T-helper 2 cell (primary cell): ENCODE measurements around the gene IL22RA1.

Experiments
- DNase-seq, 5 experiments: peaks; one replicate each; pipeline versions ENCODE4 v3.0.0 to v3.0.0-alpha.2; 2012 to 2022

The IL22RA1 gene

GRCh38 chr1:24167008-24167407, 24.1 kb upstream of the IL22RA1 start:
- no peak for DNase-seq

DNA sequence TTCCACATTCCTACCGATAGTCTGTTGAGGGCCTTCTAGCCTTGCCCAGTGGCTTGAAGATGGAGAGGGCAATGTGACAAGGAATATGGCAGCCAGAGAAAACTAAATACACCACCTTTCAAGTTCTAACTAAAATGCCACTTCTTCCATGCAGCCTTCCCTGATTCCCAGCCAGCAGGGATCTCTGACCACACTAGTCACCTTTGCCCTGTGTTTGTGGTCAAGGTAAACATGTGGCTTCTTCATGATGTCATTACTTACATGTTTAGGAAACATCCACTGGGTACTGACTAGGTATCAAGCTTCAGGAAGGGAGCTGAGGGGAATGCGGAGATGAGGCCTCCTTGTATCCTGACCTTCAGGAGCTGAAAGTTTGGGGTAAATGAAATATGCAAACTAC, 22.6 kb upstream of the IL22RA1 start:
- no peak for DNase-seq

- DNase-seq = no peak
These were observed 21.1 kb upstream of the IL22RA1 start for GRCh38 chr1:24164004-24164403.

GRCh38 chr1:24162201-24162600, 19.3 kb upstream of the IL22RA1 start:
- DNase-seq = no peak

GRCh38 chr1:24161270-24161669, 18.3 kb upstream of the IL22RA1 start:
- DNase-seq = no peak

DNA sequence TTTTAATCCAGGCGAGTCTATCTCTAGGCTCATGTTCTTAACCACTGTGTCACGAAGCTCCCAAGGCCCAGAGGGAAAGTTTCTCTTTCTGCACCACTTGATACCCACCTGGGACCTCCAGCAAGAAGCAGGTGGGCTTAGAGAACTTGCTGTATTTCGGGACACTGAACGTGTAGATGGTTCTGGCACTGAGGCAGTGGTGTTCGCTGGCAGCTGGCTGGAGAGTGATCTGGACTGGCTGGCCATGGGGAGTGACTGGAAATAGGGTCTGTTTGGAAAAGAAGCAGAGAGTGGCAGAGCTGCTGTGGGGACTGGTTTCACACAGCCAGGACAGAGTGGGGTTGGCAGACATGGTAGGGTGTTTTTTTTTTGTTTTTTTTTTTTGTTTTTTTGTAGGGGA, 16.4 kb upstream of the IL22RA1 start:
- DNase-seq = no peak

- DNase-seq = no peak
These were observed 15.1 kb upstream of the IL22RA1 start for GRCh38 chr1:24157918-24158481.

DNA sequence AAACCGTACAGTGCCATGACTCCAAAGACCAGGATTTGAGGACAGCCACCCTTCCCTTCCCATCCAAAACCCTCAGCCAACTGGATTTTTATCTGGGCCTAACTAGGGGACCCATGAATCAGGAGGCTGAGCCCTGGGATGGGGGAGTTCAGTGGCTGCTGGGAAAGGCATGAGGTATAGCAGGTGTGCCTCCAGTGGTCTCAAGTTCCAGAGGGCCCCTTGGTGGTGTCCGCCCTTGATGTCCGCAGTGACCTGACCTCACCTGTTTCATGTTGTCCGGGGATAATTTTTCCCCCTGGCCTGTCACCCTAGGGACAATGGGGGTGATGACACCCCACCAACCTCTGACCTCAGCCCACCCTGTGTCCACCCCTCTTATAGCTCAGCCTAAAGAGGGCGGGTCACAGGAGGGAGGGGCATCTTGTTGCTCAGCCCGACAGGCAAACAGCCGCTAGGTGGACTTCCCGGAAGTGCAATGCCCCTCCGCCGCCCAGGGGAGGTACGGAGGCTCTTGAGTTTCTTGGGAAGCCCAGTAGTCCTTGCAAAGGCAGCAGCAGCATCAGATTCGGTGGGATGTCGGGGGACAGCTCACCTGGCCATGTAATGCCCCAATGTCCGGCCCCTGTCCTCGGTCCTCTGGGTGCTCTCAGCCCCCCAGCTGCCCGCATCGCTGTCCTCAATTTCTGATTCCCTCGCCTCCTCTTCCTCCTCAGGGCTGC, 13.8 kb upstream of the IL22RA1 start:
- no peak for DNase-seq

DNA sequence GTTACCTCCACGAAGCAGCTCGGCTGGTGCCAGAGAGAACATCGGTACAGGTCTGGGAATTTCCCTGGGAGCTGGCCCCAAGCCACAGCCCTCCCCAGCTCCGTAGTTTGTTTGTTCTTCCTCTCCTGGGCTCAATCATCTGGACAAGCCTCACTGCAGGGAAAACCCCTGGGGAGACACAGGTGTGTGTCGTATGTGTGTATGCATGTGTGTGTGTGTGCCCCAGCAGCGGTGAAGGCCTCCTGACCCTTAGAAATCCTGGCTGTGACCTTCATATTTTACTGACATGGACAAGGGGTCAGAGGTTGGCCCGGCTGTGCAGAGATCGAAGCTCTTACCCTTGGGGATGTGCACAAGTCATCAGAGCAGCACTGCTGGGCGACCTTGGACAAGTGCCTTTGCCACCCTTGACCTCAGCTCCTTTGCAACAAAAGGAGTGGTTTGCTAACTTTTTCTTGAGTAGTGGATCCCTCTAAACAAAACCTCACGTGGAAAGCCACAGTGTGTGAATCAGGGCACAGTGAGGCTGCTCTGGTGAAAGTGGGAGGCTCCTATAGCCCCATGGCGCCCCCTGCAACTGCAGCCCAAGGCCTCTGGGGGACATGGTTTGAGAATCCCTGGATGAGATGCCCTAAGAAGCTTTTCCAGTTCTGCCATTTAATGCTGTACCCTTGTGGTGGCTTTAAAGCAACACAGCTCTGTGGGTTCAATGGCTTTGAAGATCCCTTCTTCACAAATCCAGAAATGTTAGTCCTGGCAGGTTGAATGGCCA, 12.3 kb upstream of the IL22RA1 start:
- DNase-seq = no peak

- no peak for DNase-seq
These were observed 11.3 kb upstream of the IL22RA1 start for GRCh38 chr1:24154215-24154614.

DNA sequence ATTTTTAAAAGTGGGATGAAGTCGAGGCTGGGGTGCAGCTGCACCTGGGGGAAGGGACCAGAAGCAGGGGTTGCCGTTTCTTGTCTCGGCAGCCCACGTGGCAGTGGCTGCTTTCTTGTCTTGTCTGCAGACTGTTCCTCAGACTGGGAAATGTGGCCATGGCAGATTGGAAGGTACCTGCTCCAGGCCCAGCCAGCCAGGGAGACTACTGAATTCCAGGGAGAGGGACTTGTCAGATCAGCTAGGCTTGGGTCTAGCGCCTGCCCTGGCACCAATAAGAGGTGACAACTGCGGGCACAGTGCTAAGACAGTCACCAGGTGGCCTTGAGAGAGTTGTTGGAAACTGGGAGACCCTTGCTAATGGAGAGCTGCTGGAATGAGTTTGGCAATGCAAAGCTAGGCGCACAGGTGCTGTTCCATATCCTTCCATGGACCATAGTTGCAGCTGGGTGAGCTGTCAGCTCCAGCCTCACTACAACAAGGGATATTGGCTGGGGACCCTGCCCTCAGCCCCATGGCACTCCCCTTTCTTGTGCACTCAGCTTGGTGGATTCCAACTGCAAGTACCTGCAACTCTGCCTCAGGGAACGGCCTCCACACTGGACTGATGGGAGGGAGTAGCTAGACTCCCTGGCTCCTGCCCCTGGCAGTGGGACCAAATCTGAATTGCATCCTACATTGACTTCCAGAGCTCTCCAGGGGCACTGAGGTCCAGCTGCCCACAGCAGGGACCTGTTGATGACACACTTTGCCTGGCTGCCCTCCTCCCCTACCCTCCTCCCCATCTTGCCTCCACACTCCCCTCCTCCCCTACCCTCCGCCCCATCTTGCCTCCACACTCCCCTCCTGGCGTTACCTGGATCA, 9.9 kb upstream of the IL22RA1 start:
- no peak for DNase-seq

DNA sequence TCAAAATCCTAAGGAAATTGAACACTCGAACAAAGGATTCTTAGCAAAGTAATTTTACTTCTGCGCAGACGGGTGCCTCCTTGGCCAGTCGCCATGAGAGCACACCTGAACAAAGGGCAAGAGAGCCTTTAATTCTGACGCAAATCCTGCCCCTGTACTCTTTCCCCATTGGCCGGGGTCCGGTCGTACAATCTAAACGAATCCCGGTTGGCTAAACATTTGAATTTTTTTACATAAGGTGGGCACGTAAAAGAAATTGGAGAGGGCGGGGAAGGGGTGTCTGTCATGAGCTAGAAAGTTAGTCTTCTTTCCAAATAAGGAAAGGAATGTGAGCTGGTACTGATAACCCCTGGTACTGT, 8.2 kb upstream of the IL22RA1 start:
- DNase-seq = no peak

DNA sequence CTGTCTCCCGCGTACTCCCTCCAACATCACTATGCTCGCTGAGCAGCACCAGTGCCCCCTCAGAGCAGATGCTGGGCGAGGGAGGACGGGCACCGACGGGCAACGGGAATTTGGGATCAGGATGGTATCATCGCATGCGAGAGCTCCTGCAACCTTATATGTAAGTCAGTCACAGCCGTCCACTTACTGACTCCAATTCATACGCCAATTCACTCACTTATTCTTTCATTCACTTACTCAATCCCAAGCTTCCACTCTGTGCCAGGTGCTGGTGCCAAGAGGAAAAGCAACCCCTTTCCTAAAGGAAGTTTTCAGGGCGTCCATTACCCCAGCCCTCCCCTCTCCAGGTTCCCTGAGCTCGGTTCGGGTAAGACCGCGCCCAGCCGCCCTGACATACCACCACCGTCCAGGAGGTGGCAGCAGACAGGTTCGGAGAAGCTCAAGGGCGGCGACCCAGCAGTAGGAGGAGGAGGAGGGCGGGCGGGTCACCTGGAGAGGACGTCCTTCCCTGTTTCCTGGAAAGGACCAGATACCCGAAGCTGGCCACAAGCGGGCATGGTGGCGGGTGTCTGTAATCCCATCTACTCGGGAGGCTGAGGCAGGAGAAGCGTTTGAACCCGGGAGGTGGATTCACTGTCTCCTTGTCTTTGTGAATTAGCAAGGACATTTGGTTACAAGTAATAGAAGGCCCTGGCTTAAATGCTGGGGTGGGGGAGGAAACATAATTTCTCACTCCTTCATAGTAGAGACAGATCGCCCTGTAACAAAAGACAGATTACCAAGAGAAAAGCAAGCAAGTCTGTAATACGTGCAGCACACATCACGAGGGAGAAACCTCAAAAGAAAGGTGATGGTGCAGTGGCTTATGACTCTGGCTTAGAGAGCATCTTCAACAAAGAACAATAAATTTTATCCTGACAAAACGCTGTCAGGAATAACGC, 7.6 kb upstream of the IL22RA1 start:
- peak; percentile 55 to 86 (median 75) for DNase-seq

GRCh38 chr1:24149866-24150233, 6.9 kb upstream of the IL22RA1 start:
- DNase-seq = peak in 1 of 5 experiments; percentile 21

- DNase-seq = no peak
These were observed 4.9 kb upstream of the IL22RA1 start for GRCh38 chr1:24147816-24148215.

DNA sequence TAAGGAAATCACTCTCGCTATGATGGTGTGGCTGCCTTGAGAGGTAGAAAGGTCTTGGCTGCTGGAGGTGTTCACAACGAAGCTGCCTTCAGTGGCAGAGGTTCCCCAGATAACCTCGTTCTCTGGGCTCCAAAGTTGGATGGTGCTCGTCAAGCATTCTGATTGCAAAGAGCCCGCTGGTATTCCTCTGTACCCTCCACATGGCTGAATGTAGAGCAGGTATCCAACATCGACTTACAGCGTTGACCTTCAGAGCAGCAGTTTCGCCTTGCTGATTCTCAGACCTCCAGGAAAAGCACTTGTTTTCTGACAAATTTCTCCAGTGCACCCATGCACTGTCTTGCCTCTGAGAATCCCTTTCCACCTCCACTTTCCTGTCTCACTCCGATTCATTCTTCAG, 4.3 kb upstream of the IL22RA1 start:
- no peak for DNase-seq

DNA sequence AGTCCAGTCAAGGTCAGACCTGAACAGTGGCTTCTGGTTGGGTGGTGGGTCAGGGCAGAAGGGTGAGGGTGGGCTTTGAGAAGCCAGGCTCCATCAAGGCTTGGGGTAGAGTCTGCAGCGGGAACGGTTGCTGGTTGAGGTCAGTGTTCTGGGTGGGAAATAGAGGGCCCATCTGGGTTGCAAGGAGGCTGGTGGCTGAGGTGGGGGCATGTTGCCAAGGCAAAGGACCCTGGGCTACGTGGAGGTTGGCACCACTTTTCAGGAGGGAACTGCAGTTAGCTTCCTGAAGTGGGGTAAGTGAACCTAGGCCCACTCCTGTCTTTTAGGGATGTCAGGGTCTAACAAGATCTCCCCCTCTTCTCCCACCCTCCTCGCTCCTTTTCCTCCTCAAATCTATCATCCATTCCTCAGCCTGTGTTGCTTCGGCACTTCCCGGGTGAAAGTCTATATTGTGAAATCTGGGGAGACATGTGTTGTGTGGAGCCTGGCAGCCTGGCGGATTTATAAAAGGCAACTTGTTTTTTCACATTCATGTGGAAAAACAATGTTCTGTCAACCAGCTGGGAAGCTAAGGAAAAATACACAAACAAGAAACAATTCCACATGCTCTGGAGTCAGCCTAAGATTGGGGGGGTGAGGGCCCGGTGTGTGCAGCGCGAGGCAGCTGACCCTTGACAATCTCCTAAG, 1.5 kb downstream of the IL22RA1 start:
- no peak for DNase-seq

DNA sequence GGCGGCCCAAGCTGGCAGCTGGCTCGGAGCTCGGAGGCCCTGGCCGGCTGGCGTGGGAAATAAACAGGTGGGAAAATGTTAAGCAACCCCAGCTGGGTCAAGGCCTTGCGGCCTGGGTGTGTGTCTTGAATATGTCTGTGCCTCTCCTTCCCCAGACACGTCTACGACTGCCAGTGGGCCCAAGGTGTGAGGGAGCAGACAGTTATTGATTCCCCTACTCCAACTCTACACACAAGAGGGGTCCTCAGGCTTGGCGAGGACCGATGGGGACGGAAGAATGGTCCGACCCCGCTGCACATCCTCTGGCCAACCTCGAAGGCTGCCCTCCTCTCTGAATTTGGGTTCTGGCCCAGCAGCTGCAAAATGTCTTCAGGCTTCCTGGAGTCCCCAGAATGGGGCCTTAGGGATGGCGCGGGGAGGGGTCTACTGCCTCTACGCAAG, 2.2 kb downstream of the IL22RA1 start:
- DNase-seq = no peak

- no peak for DNase-seq
These were observed 3.0 kb downstream of the IL22RA1 start for GRCh38 chr1:24139841-24140425.

- no peak for DNase-seq
These were observed 3.8 kb downstream of the IL22RA1 start for GRCh38 chr1:24139222-24139489.
